HFF-Myc (cell line): ENCODE data around the gene STK32C.
"Not testable (repeated sequence)": the region's sequence is repeated elsewhere in the genome, so short reads cannot be mapped to it uniquely, and the experiment has no call there.

Experiments
- DNase-seq: peaks from one replicate; pipeline ENCODE4 v3.0.0-alpha.2; 2011; ENCODE audit warnings: low read depth; ENCODE audit errors: extremely low read depth
- H3K4me3 ChIP-seq: replicated peaks from 2 replicates; pipeline ENCODE4 v1.5.1; 2011; ENCODE audit warnings: low read depth, mild to moderate bottlenecking, control low read depth, low read length
- TF ChIP-seq, protein P1 (sequence below): IDR thresholded peaks from 2 replicates; pipeline ENCODE4 v1.5.1; 2012; ENCODE audit warnings: mild to moderate bottlenecking, low read depth, low read length, control low read depth; ENCODE audit errors: missing control alignments

Gene STK32C

DNA sequence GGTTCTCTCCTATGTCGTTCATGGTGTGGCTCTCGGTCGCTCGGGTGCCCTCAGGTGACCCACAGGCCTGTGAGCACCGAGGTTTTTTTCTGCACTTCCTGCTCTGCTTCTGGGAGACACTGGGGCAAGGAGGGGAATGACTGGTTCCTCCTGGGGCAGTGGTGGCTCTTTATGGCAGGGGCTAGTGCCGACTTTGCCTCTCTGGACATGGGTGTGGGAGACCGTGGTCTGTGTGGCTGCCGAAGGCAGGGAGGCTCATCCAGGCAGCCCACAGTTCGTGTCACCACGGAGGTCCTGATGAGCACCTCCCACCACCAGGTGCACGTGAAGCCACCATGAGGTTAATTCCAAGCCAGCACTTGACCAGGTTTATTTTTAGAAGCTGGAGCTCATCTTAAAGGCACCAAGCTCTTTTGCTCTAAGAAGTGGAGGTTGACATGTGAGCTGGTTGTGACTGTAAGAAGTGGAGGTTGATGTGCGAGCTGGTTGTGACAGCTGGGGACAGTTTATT lies 145.7 kb downstream of the STK32C start:
- H3K4me3 ChIP-seq: no peak overlapping the region
- TF ChIP-seq, protein P1, sequence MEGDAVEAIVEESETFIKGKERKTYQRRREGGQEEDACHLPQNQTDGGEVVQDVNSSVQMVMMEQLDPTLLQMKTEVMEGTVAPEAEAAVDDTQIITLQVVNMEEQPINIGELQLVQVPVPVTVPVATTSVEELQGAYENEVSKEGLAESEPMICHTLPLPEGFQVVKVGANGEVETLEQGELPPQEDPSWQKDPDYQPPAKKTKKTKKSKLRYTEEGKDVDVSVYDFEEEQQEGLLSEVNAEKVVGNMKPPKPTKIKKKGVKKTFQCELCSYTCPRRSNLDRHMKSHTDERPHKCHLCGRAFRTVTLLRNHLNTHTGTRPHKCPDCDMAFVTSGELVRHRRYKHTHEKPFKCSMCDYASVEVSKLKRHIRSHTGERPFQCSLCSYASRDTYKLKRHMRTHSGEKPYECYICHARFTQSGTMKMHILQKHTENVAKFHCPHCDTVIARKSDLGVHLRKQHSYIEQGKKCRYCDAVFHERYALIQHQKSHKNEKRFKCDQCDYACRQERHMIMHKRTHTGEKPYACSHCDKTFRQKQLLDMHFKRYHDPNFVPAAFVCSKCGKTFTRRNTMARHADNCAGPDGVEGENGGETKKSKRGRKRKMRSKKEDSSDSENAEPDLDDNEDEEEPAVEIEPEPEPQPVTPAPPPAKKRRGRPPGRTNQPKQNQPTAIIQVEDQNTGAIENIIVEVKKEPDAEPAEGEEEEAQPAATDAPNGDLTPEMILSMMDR: no peak
- no peak for DNase-seq

DNA sequence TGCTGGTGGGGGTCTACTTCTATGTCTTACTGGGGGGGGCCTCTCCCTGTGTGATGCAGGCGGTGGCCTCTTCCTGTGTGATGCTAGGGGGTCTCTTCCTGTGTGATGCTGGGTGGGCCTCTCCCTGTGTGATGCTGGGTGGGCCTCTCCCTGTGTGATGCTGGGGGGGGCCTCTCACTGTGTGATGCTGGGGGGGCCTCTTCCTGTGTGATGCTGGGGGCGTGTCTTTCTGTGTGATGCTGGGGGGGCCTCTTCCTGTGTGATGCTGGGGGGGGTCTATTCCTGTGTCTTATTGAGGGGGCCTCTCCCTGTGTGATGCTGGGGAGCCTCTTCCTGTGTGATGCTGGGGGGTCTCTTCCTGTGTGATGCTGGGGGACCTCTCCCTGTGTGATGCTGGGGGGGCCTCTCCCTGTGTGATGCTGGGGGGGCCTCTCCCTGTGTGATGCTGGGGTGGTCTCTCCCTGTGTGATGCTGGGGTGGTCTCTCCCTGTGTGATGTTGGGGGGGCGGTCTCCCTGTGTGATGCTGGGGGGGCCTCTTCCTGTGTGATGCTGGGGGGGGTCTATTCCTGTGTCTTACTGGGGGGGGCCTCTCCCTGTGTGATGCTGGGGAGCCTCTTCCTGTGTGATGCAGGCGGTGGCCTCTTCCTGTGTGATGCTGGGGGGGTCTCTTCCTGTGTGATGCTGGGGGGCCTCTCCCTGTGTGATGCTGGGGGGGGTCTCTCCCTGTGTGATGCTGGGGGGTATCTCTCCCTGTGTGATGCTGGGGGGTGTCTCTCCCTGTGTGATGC lies 146.7 kb downstream of the STK32C start:
- not testable (repeated sequence) for DNase-seq, H3K4me3 ChIP-seq

DNA sequence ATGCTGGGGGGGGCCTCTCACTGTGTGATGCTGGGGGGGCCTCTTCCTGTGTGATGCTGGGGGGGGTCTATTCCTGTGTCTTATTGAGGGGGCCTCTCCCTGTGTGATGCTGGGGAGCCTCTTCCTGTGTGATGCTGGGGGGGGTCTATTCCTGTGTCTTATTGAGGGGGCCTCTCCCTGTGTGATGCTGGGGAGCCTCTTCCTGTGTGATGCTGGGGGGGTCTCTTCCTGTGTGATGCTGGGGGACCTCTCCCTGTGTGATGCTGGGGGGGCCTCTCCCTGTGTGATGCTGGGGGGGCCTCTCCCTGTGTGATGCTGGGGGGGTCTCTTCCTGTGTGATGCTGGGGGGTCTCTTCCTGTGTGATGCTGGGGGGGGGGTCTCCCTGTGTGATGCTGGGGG lies 147.5 kb downstream of the STK32C start:
- DNase-seq, H3K4me3 ChIP-seq: not testable (repeated sequence)

DNA sequence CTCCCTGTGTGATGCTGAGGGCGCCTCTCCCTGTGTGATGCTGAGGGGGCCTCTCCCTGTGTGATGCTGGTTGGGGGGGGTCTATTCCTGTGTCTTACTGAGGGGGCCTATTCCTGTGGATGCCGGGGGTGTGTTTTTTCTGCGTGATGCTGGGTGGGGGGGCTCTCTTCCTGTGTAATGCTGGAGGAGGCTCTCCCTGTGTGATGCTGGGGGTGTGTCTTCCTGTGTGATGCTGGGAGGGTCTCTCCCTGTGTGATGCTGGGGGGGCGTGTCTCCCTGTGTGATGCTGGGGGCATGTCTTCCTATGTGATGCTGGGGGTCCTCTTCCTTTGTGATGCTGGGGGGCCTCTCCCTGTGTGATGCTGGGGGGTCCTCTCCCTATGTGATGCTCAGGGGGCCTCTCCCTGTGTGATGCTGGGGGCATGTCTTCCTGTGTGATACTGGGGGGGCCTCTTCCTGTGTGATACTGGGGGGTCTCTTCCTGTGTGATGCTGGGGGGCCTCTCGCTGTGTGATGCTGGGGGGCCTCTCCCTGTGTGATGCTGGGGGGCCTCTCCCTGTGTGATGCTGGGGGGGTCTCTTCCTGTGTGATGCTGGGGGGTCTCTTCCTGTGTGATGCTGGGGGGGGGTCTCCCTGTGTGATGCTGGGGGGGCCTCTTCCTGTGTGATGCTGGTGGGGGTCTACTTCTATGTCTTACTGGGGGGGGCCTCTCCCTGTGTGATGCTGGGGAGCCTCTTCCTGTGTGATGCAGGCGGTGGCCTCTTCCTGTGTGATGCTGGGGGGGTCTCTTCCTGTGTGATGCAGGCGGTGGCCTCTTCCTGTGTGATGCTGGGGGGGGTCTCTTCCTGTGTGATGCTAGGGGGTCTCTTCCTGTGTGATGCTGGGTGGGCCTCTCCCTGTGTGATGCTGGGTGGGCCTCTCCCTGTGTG lies 148.2 kb downstream of the STK32C start:
- not testable (repeated sequence) for DNase-seq, H3K4me3 ChIP-seq

DNA sequence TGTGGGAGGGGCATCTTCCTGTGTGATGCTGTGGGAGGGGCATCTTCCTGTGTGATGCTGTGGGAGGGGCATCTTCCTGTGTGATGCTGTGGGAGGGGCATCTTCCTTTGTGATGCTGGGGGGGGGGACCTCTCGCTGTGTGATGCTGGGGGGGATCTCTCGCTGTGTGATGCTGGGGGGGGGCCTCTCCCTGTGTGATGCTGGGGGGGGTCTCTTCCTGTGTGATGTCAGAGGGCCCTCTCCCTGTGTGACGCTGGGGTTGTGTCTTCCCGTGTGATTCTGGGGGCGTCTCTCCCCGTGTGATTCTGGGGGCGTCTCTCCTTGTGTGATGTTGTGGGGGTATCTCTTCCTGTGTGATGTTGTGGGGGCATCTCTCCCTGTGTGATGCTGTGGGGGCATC lies 148.9 kb downstream of the STK32C start:
- H3K4me3 ChIP-seq: no peak overlapping the region
- DNase-seq: no peak
- TF ChIP-seq, protein P1: no peak

DNA sequence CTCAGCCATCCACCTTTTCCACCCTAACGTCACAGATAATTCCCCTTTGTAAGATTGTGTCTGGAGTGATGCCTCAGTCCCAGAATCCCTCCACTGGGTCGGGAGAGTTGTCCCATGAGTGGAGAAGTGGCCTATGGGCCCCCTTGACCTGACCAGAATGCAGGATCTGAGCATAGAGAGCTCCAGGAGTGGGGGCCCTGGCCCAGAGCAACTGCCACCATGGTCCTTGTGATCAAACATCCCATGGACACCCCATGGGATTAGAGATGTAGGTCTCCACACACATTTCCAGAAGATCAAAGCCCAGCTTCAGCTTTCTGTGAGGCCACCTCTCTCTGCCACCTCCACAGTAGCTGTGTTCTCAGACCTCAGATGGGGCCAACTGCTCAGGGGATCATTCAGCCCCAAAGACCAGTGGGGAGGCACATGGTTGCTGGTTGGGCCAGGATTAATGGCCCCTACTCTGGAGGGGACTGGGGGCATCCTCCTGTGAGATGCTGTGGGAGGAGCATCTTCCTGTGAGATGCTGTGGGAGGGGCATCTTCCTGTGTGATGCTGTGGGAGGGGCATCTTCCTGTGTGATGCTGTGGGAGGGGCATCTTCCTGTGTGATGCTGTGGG lies 149.5 kb downstream of the STK32C start:
- no peak for DNase-seq
- TF ChIP-seq, protein P1: no peak
- H3K4me3 ChIP-seq: no peak overlapping the region
